GM18909 (cell line): ENCODE measurements around the gene CEP76.

Source experiments
- ATAC-seq: cut with Tn5 transposase; IDR thresholded peaks from one replicate; pipeline ENCODE4 v1.9.1; 2021; ENCODE audit warnings: mild to moderate bottlenecking; ENCODE audit not compliant: unreplicated experiment, poor library complexity

The CEP76 gene

GRCh38 chr18:12702221-12703095 is at the start of gene CEP76, which contains the start of gene PSMG2:
Gene CEP76, minus strand, starts transcription at chr18:12702723. Its CDS starts 175 bp downstream, at chr18:12702548.
Gene PSMG2, plus strand, starts transcription at chr18:12703042. Its CDS starts 66 bp downstream, at chr18:12703108.
- ATAC-seq: peak; percentile 81

DNA sequence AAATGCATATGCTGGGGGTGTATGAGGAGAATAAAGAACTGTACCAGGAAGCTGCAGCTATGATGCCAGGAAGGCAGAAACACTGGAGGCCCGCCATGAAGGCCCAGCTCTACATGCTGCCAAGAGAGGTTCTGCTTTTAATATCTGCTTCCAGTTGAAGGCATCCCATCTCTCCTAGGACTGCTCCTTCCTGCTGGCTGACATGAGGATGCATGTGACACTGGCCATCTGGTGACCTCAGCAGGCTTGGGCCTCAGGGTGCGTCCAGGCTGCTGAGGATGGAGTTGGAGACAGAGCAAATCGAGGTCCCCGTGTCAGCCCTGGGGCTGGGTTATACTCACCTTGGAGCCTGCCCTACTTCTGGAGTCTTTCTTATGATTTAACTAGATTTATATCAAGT is 49.4 kb upstream of the CEP76 start:
- no peak for ATAC-seq

DNA sequence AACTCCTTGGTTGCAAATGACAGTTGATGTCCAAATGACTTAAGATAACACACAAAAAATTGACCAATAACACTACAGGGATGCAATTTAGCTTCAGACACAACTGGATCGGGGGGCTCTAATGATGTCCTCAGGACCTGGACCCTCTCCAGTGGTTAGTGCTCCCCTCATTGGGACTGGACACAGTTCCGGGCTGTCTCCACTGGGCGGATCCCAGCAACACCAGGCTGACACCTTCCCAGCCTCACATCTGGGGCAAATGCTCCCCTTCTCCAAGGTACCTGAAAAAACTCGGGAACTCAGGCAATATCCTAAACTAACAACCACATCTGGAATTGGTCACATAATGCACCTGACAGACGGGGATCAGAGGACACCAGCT is 49.0 kb upstream of the CEP76 start:
- no peak for ATAC-seq

DNA sequence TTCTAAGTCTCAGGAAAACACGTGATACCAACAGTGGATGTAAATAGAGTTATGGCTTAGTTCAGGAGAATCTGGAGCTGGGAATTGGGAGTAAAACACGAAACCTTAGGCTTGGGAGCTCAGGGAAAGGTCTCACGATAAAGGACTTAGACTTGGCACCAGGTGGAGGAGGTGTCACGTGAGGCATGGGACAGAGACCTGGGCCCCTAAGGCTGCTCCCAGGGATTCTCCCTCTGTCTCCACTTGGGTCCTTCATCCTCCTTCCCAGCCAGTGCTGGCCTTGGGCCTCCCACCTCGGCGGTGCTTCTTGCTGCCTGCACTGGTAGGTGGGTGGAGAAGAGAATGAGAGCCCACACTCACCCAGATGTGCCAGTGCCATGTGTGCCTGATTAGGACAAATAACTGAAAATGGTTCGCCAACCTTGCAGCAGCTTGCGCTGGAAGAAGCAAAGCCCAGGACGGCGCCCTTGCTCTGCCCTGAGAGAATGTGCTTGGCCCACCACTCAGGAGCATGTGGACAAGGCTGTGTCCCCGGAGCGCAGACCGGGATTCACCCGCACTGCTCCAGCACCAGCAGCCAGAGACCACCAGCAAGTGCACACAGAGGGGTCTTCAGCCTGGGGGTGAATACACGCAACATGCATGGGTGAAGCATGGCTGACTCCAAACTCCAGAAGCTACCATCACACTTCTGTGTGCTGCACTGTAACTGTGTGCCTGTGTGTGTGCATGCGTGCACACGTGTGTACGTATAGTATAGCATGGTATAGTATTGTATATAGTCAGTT is 48.4 kb upstream of the CEP76 start:
- ATAC-seq: no peak

GRCh38 chr18:12750076-12750714 is 47.7 kb upstream of the CEP76 start:
- ATAC-seq: peak; percentile 65

DNA sequence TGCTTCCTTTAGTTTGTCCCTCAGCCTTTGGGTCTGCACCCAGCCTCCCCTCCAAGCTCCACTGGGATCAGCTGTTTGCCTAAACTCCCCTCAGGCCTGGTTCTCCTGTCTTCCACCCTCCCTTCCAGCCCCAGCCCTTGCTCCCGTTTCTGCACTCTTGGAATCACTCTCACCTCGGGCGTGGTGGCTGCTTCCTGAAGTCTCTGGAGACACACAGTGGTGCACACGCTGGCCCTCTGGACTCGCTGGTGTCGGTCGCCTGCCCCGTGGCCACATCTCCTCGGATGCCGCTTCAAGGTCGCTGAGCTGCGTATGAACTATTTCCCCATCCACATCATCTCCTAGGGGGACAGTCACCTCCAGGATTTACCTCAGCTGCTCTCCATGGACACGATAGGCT is 46.6 kb upstream of the CEP76 start:
- no peak for ATAC-seq

DNA sequence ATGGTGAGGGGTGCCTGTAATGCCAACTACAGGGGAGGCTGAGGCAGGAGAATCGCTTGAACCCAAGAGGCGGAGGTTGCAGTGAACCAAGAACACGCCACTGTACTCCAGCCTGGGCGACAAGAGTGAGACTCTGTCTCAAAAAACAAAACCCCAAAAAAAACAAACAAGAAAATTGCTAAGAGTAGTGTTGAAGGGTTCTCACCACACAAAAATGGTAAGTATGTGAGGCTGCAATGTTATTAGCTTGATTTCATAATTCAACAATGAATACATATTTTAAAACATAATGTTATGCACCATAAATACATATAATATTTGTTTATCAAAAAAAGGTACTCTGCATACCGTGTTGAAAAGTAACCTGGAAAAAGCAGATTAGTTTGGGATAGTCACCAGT is 46.1 kb upstream of the CEP76 start:
- ATAC-seq: no peak

DNA sequence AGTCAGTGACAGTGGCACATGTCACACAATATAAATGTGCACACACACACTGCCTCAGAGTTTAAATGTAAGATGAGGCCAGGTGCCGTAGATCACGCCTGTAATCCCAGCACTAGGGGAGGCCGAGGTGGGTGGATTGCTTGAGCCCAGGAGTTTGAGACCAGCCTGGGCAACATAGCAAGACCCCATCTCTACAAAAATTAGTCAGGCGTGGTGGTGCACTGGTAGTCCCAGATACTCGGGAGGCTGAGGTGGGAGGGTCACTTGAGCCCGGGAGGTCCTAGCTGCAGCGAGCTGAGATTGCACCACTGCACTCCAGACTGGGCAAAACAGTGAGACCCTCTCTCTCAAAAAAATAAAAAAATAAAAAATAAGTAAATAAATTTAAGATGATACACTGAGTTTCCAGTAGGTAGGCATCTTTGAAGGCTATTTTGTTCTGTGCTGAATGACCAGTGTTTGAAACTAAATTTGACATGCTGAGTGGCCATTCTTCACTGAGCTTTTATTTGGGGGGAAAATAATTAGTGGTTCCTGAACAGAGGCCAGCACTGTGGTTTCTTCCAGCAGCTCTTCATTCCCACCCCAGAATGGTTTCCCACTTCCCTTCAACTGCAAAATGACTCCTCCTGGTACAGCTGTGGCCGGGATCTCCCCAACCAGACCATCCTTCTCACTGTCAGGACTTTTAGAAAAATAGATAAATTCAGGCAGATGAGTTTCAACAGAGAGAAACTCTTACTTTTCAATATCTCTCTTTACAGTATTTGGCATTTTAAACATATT is 45.2 kb upstream of the CEP76 start:
- ATAC-seq: no peak

DNA sequence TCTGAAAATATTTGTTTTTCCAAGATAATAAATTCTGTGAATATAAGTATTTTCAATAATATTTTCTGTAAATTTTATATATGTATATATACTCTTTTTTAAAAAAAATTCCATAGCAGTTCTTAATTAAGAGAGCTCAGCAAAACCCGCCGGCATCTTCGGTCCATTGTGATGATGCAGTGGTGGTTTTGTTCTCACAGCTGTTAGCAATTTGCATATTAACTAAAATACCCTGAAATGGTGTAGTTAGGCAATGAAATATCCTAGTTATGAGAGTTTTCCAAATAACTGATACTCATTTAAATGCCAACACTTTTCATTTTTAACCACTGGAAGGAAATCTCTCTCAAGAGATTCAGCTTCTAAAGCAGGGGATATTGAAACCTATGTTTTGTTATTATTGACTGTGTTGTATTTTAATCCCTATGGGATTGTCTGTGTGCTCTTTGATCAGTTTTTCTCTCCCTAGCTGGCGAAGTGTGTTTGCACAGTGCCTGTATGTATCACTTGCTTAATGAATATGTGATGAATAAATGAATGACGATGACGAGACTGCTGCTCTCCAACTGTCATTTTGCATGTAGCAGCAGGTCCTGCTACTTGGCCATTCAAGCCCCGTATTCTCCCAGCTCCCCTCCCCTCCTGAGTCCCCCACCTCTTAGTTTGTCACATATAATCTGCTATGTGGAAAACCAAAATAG is 42.7 kb upstream of the CEP76 start:
- ATAC-seq: no peak

DNA sequence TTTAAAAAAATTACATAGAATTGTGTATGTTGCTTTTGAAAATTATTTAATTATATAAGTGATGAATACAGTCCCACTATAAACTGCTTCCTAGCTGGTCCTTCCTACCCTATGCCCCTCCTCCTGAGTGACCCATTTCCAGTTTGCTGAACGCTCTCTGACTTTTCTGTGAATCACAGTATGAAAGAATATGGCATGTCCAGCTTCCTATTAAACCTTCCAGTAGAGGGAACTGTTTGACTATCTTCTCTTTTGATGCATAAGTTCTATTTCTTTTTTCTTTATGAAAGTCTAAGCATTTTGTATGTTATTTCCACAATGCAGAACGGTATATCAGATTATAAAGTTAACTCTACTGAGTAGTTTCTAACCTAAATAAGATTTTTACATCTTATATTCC is 41.6 kb upstream of the CEP76 start:
- no peak for ATAC-seq

GRCh38 chr18:12742453-12742852 is 39.9 kb upstream of the CEP76 start:
- no peak for ATAC-seq

GRCh38 chr18:12741351-12741750 is 38.8 kb upstream of the CEP76 start:
- no peak for ATAC-seq

DNA sequence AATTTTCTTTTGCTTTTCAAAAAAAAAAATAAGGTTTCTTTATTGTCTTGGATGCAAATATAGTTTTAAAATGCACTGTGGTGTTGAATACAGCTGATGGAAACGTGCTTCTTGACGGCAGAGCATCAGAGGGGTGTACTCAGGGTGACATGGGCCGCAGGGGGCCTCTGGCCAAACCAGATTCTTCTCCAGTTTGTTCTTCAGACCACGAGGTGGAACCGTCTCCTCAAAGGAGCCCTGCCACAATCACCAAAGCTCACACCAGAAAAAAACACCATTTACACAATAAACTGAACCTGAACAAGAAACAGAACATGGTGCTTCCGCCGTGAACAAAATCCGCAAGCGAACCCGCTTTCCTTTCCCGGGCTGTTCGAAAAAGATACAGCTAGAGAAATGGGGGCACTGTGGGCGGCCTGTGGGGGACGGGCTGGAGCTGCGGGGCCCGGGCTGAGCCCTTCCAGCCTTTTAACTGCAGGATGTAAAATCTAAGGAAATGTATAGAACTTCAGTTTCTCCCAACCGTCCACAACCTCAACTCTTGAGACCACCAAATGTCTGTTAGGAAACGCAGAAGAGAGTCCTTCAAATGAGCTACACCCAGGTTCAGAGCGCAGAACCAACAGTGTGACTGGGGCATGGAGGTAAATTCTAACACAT is 34.9 kb upstream of the CEP76 start:
- ATAC-seq: no peak

DNA sequence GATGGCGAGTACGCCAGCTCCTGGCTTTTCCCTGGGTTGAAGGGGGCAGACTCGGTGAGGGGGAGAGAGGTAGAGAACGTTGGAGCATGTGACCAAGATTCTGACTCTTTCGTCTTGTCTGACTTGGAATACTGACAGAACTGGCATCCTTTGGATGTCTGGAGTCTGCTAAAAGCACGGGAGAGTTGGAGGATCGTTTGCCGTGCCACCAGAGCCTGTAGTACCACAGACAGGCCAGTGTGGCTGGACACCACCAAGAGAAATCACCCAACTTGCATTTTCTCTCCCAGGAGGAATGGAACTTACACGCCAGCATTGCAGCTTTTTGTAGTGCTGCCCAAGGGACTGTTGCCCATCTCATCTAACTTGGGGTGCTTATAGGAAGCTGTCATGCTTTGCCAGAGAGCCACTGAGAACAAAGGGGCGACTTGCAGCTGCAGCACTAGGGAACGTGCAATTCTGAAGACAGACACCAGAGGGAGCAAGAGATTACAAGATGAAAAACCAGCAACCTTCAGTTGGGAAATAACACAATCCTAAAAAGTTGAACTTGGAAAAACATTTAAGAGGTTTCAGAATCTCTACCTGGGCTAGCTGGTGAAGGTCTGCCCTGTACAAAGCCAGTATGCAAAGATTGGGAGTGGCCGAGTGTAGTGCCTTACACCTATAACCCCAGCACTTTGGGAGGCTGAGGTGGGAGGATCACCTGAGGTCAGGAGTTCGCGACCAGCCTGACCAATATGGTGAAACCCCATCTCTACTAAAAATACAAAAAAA is 24.4 kb upstream of the CEP76 start:
- no peak for ATAC-seq

DNA sequence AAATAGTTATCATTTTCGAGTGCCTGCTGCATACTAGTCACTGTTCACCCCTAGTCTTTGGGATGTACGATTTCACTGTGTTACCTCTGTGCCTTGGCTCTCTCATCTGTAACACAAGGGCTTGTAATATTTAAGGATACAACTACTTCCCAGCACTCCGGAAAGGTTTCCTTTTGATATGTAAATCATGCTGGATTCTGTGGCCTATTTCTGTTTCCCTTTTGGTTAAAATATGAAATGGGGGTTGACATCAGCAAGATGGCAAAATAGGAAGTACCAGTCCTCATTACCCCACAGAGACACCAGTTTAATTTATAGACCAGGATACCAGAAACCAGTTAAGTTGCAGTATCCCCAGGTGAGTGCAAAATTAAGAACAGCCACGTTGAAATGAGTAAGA is 23.8 kb upstream of the CEP76 start:
- ATAC-seq: no peak

GRCh38 chr18:12722731-12723130 is 20.2 kb upstream of the CEP76 start:
- no peak for ATAC-seq

GRCh38 chr18:12721495-12722275 is 19.2 kb upstream of the CEP76 start:
- ATAC-seq: no peak

GRCh38 chr18:12711446-12711845 is 8.9 kb upstream of the CEP76 start:
- no peak for ATAC-seq
